AG04449 (cell line): ENCODE measurements around the gene DCAF11.

Experiments used
- CTCF ChIA-PET: fragments of 350-600 bp; formaldehyde crosslinking; extraction: SDS; loops from one replicate; lab custom pipeline; 2021; ENCODE audit warnings: antibody characterized with exemption; lab: Yijun Ruan, JAX
- POLR2A ChIA-PET: fragments of 400-600, 350-600 bp; formaldehyde crosslinking; extraction: SDS; loops from one replicate; lab custom pipeline; 2020; ENCODE audit warnings: antibody characterized with exemption, inconsistent platforms; lab: Yijun Ruan, JAX
- DNase-seq: peaks from one replicate; pipeline ENCODE4 v3.0.0-alpha.2; 2010; ENCODE audit warnings: low read depth, low spot score
- H3K4me3 ChIP-seq: 2 replicates; pipeline ENCODE4 v1.5.1; 2011; ENCODE audit warnings: low read depth, mild to moderate bottlenecking, control low read depth, low read length
- TF ChIP-seq, protein P1 (sequence below): IDR thresholded peaks from one replicate; pipeline ENCODE4 v1.5.1; 2011; ENCODE audit warnings: mild to moderate bottlenecking, moderate library complexity, low read length, control low read depth, inconsistent platforms; ENCODE audit not compliant: insufficient read depth; ENCODE audit errors: missing control alignments

The DCAF11 gene

GRCh38 chr14:24126939-24127338 lies 12.4 kb downstream of the DCAF11 start:
- no peak for DNase-seq
- H3K4me3 ChIP-seq, result no peak overlapping the region
- ChIA-PET CTCF (interaction anchor here (0.9 to 2.3 kb wide), 7 partner anchors 11 to 180 kb away, joined by 3 to 9 read pairs (median 3); partner anchors contain the start of genes EMC9 and IRF9), POLR2A (interaction anchor here (1.0 kb wide), 1 partner anchor 9 kb away, joined by 3 read pairs; the partner anchor contains the start of gene PSME1)
- TF ChIP-seq, protein P1, sequence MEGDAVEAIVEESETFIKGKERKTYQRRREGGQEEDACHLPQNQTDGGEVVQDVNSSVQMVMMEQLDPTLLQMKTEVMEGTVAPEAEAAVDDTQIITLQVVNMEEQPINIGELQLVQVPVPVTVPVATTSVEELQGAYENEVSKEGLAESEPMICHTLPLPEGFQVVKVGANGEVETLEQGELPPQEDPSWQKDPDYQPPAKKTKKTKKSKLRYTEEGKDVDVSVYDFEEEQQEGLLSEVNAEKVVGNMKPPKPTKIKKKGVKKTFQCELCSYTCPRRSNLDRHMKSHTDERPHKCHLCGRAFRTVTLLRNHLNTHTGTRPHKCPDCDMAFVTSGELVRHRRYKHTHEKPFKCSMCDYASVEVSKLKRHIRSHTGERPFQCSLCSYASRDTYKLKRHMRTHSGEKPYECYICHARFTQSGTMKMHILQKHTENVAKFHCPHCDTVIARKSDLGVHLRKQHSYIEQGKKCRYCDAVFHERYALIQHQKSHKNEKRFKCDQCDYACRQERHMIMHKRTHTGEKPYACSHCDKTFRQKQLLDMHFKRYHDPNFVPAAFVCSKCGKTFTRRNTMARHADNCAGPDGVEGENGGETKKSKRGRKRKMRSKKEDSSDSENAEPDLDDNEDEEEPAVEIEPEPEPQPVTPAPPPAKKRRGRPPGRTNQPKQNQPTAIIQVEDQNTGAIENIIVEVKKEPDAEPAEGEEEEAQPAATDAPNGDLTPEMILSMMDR, result no peak

DNA sequence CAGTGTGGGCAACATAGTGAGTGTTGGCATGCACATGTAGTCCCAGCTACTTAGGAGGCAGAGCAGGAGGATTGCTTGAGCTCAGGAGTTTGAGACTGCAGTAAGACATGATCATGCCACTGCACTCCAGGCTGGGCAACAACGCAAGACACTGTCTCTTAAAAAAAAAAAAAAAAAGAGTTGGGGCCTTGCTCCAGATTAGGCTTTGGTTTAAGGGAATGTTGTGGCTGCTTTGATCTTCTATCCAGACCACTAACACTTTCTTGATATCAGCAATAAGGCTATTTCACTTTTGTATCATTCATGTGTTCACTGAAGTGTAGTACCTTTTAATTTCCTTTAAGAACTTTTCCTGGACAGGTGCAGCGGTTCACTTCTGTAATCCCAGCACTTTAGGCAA lies 13.1 kb downstream of the DCAF11 start:
- TF ChIP-seq, protein P1, result no peak
- H3K4me3 ChIP-seq, result no peak overlapping the region
- DNase-seq, result no peak
- CTCF ChIA-PET, result interaction anchor here (0.9 to 2.3 kb wide), 6 partner anchors 12 to 70 kb away, joined by 3 to 9 read pairs (median 4); partner anchors contain the start of genes EMC9 and IRF9
- POLR2A ChIA-PET, result interaction anchor here (1.0 kb wide), 1 partner anchor 8 kb away, joined by 3 read pairs; the partner anchor contains the start of gene PSME1

DNA sequence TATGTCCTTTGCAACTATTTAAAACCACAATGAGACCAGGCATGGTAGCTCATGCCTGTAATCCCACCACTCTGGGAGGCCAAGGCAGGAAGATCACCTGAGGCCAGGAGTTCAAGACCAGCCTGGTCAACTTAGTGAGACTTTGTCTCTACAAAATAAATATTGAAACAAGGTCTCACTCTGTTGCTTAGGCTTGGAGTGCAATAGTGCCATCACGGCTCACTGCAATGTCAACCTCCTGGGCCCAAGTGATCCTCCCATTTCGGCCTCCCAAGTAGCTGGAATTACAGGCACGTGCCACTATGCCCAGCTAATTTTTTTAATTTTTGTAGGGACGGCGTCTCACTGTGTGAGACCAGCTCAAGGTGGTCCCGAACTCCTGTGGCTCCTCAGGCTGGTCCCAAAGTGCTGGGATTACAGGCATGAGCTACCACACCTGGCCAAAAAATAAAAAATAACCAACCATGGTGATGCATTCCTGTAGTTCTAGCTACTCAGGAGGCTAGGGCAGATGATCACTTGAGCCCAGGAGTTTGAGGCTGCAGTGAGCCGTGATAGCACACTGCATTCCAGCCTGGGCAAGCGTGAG lies 14.9 kb downstream of the DCAF11 start:
- TF ChIP-seq, protein P1, result no peak
- ChIA-PET POLR2A (interaction anchor here (0.8 kb wide), 1 partner anchor 15 kb away, joined by 3 read pairs; the partner anchor contains the start of genes DCAF11 and NRL), CTCF (interaction anchor here (1.7 kb wide), 1 partner anchor 32 kb away, joined by 4 read pairs; the partner anchor contains the start of gene IRF9)
- DNase-seq, result no peak
- H3K4me3 ChIP-seq, result no peak overlapping the region

DNA sequence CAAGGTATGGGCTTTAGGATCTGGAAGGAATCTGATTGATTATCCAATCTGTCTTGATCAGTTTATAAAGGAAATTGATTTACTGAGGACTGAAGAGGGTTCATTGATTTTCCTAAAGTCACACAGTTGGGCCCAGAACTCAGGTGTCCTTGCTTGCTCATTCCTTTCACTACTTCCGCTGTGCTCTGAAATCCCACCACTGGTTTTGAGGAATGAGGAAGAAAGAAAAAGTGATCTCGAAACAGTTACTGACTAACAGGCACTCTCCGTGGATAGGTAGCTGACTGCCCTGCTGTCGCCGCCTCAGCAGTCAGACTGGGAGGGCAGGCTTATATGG lies 15.8 kb downstream of the DCAF11 start, which contains the start of gene FITM1:
TSS of gene FITM1 (plus strand) at position 280 of the 337 bp plus-strand sequence. CDS start 905 bp downstream, outside the sequence.
- ChIA-PET POLR2A (no interaction called here), CTCF (no interaction called here)
- DNase-seq, result no peak
- no peak within 1 kb of the TSS for H3K4me3 ChIP-seq
- TF ChIP-seq, protein P1, result no peak

DNA sequence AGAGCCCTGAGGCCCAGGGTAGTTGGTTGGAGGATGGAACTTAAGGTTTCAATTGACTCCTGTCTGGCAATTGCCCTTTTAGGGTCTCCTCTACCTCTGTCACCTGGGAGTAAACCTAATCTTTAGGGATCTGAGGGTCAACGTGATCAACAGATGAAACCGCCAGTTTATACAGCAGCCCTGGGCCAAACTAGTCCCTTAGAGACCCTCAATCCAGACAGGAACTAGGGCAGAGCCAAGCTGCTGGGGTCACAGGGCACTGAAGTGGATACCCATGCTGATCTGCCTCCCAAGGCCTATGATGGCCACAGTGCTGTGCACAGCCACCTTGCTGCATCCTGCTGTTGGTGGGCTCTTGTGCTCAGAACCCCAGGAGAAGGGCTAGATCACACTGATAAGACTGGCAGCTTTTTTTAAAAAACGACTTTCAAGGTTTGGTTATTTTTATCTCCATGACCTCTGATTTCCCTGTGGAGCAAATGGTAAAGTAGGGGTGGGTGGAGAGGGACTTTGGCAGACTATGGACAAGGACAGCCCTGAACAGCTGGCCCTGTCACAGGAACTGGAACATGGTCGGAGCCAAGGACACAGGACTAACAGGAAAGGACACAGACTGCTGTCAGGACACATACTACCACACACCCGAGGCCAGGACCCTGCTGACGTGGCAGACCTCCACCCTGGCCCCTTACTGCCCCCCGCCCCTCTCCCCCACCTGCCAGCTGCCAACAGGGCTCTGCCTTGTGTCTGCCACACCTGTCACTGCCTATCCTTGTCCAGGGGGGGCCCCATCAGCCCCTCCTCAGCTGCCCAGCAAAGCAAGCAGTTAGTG lies 16.4 kb downstream of the DCAF11 start:
- DNase-seq, result no peak
- no peak overlapping the region for H3K4me3 ChIP-seq
- ChIA-PET POLR2A (no interaction called here), CTCF (interaction anchor here (0.9 to 1.6 kb wide), 2 partner anchors 15 to 41 kb away, joined by 3 read pairs; no protein-coding TSS in a partner anchor)
- TF ChIP-seq, protein P1, result no peak
